OCI-LY7 (cell line): ENCODE results near the gene ZNF281. TPM values are rescaled to one million over a fixed set of nuclear protein-coding genes. Genes with fewer than 3 reads are reported as not detected.

Experiments used
- BruUV-seq: library from RNA; stranded (reverse); fragments of 400-500 nt; replicated peaks from 2 replicates; lab custom pipeline; 2021; lab: Mats Ljungman, UMichigan
- CTCF ChIA-PET: fragments of 300-600 bp; sonication (Branson Sonifier 250); formaldehyde crosslinking; loops from one replicate; lab custom pipeline; 2022; ENCODE audit warnings: antibody characterized with exemption; ENCODE audit not compliant: unreplicated experiment; lab: Charles Lee
- POLR2A ChIA-PET: fragments of 300-600 bp; sonication (Branson Sonifier 250); formaldehyde crosslinking; loops from one replicate; lab custom pipeline; 2022; ENCODE audit warnings: antibody characterized with exemption; lab: Charles Lee
- DNase-seq: peaks from one replicate; pipeline ENCODE4 v3.0.0-alpha.2; 2015; ENCODE audit warnings: low spot score
- H2AFZ ChIP-seq: fragments of 200-600 bp; sonication (generic), shearing (Covaris generic); 2 replicates; pipeline ENCODE4 v1.6.1; 2014; ENCODE audit warnings: mild to moderate bottlenecking, antibody characterized with exemption, low read length, moderate library complexity
- H3K27ac ChIP-seq: fragments of 200-600 bp; sonication (generic); 2 replicates; pipeline ENCODE4 v1.5.1; 2014; ENCODE audit warnings: mixed run types, low read depth, mild to moderate bottlenecking, moderate library complexity, low read length, inconsistent platforms; ENCODE audit not compliant: poor library complexity, severe bottlenecking
- H3K36me3 ChIP-seq: fragments of 200-600 bp; sonication (generic); 2 replicates; pipeline ENCODE4 v1.6.1; 2014; ENCODE audit warnings: mild to moderate bottlenecking, antibody characterized with exemption, low read length, moderate library complexity, mixed read lengths; ENCODE audit not compliant: insufficient read depth
- H3K4me1 ChIP-seq: fragments of 200-600 bp; sonication (generic); 2 replicates; pipeline ENCODE4 v1.5.1; 2014; ENCODE audit warnings: mild to moderate bottlenecking, low read length; ENCODE audit not compliant: insufficient read depth, poor library complexity, severe bottlenecking
- H3K4me2 ChIP-seq: fragments of 200-600 bp; sonication (generic); 2 replicates; pipeline ENCODE4 v1.6.1; 2014; ENCODE audit warnings: mild to moderate bottlenecking, low read length
- H3K4me3 ChIP-seq: fragments of 200-600 bp; sonication (generic); 2 replicates; pipeline ENCODE4 v1.5.1; 2014; ENCODE audit warnings: mild to moderate bottlenecking, low read depth, low read length; ENCODE audit not compliant: poor library complexity, severe bottlenecking
- H3K79me2 ChIP-seq: fragments of 200-600 bp; sonication (generic); 2 replicates; pipeline ENCODE4 v1.6.1; 2016; ENCODE audit warnings: low read depth, mild to moderate bottlenecking, low read length, moderate library complexity, mixed read lengths; ENCODE audit not compliant: insufficient read depth
- H3K9me2 ChIP-seq: fragments of 200-600 bp; sonication (generic); 2 replicates; pipeline ENCODE4 v1.6.1; 2016; ENCODE audit warnings: mild to moderate bottlenecking, low read length, mixed read lengths; ENCODE audit not compliant: insufficient read depth
- H3K9me3 ChIP-seq: fragments of 200-600 bp; sonication (generic); 2 replicates; pipeline ENCODE4 v1.6.1; 2014; ENCODE audit warnings: mild to moderate bottlenecking, mixed run types, low read length, mixed read lengths
- H4K20me1 ChIP-seq: fragments of 200-600 bp; sonication (generic); 2 replicates; pipeline ENCODE4 v1.6.1; 2014; ENCODE audit warnings: mild to moderate bottlenecking, antibody characterized with exemption, low read length, moderate library complexity, mixed read lengths; ENCODE audit not compliant: insufficient read depth
- CTCF ChIP-seq: fragments of 200-600 bp; sonication (generic); conservative IDR thresholded peaks from 2 replicates; pipeline ENCODE4 v1.5.1; 2014; ENCODE audit warnings: mild to moderate bottlenecking, antibody characterized with exemption, low read length, moderate library complexity, mixed read lengths
- EZH2phosphoT487 ChIP-seq: fragments of 200-600 bp; sonication (generic); IDR thresholded peaks from 2 replicates; pipeline ENCODE4 v1.6.1; 2018; ENCODE audit warnings: low read depth, borderline replicate concordance, mild to moderate bottlenecking, mixed run types, antibody characterized with exemption, low read length, moderate library complexity, mixed read lengths
- intact Hi-C: fragments of 100-400 bp; cut with micrococcal nuclease; formaldehyde crosslinking; loops from one replicate; pipeline ENCODE4 v1.10.0; 2022; ENCODE audit not compliant: unreplicated experiment
- total RNA-seq, 2 experiments: library from RNA; depleted of rRNA in 1 of 2; stranded (reverse); fragments of >200 nt in 1 of 2; shearing (Covaris generic) in 1 of 2; gene quantifications; 2 replicates each; pipeline ENCODE4 v1.2.3, GENCODE V29; 2014 to 2022

ZNF281 gene
- total RNA-seq, 2 experiments from 2014 or later, result 23.6 to 24.2 TPM

GRCh38 chr1:200398373-200398772 is 11.5 kb downstream of the ZNF281 start:
- TF ChIP-seq CTCF, result no peak
- TF ChIP-seq EZH2phosphoT487, result no peak
- peaks cover 32% of the 10 kb centered on the region for H3K36me3 ChIP-seq
- H2AFZ ChIP-seq, result no peak overlapping the region
- H3K4me2 ChIP-seq, result no peak overlapping the region
- H3K27ac ChIP-seq, result no peak overlapping the region
- H3K9me2 ChIP-seq, result no peaks in the 10 kb centered on the region
- no peaks in the 10 kb centered on the region for H3K9me3 ChIP-seq
- ChIA-PET POLR2A (interaction anchor here (0.8 to 0.9 kb wide), 2 partner anchors 73 to 110 kb away, joined by 3 to 5 read pairs; no protein-coding TSS in a partner anchor), CTCF (interaction anchor here (0.5 kb wide), 1 partner anchor 32 kb away, joined by 4 read pairs; no protein-coding TSS in a partner anchor)
- no peak for DNase-seq
- intact Hi-C loops, result no loop called here
- 0 out of 2 replicates have a peak, but pooled peaks cover 4% of the 10 kb centered on the region for H4K20me1 ChIP-seq
- BruUV-seq, result no TSS peak
- peaks cover 6% of the 10 kb centered on the region for H3K4me1 ChIP-seq
- peaks cover 27% of the 10 kb centered on the region; the same call in 1 of the 2 replicates for H3K79me2 ChIP-seq
- H3K4me3 ChIP-seq, result no peak overlapping the region

- POLR2A ChIA-PET, result no interaction called here
- CTCF ChIA-PET, result no interaction called here
These were observed 17.1 kb downstream of the ZNF281 start for GRCh38 chr1:200392625-200393185.

More at GRCh38 chr1:200392625-200393185, 17.1 kb downstream of the ZNF281 start:
- 0 out of 2 replicates have a peak, but pooled peaks cover 3% of the 10 kb centered on the region for H3K36me3 ChIP-seq
- DNase-seq, result no peak
- no peaks in the 10 kb centered on the region for H3K9me2 ChIP-seq
- no peak overlapping the region for H3K4me3 ChIP-seq
- no peaks in the 10 kb centered on the region for H4K20me1 ChIP-seq
- H2AFZ ChIP-seq, result no peak overlapping the region
- no peaks in the 10 kb centered on the region for H3K79me2 ChIP-seq
- TF ChIP-seq CTCF (no peak), EZH2phosphoT487 (no peak)
- intact Hi-C loops, result no loop called here
- H3K4me2 ChIP-seq, result no peak overlapping the region
- BruUV-seq, result no TSS peak
- H3K27ac ChIP-seq, result no peak overlapping the region
- H3K9me3 ChIP-seq, result no peaks in the 10 kb centered on the region
- H3K4me1 ChIP-seq, result peaks cover 19% of the 10 kb centered on the region
